OCI-LY7 (cell line): Measurements from ENCODE around the gene COL4A1.

Experiments
- CTCF ChIP-seq: fragments of 200-600 bp; sonication (generic); conservative IDR thresholded peaks from 2 replicates; pipeline ENCODE4 v1.5.1; 2014; ENCODE audit warnings: mild to moderate bottlenecking, antibody characterized with exemption, low read length, moderate library complexity, mixed read lengths
- EZH2phosphoT487 ChIP-seq: fragments of 200-600 bp; sonication (generic); IDR thresholded peaks from 2 replicates; pipeline ENCODE4 v1.6.1; 2018; ENCODE audit warnings: low read depth, borderline replicate concordance, mild to moderate bottlenecking, mixed run types, antibody characterized with exemption, low read length, moderate library complexity, mixed read lengths

GRCh38 chr13:110245416-110245899 lies 61.5 kb downstream of the COL4A1 start:
- no peak for TF ChIP-seq CTCF
- TF ChIP-seq EZH2phosphoT487: no peak
